Stimulated activated CD4-positive, alpha-beta T cell treated with anti-CD3 and anti-CD28 coated beads, Interleukin-1b, Interleukin-23, amount 100 ng/mL, for 24 hours (primary cell): ENCODE results near the gene SCGB1A1.
"Not testable (repeated sequence)": the region's sequence is repeated elsewhere in the genome, so short reads cannot be mapped to it uniquely, and the experiment has no call there.

Experiments used
- DNase-seq, 4 experiments: peaks; one replicate each; pipeline ENCODE4 v3.0.0-alpha.2; 2020; ENCODE audit warnings: low read depth in 4 of 4, low spot score in 1 of 4

The SCGB1A1 gene

GRCh38 chr11:62449451-62449851, 30.6 kb downstream of the SCGB1A1 start:
- no peak for DNase-seq

- DNase-seq, result not testable (repeated sequence)
Measured at GRCh38 chr11:62449912-62450311, 31.1 kb downstream of the SCGB1A1 start.

- no peak for DNase-seq
Measured at GRCh38 chr11:62450543-62451240, 31.9 kb downstream of the SCGB1A1 start.

- DNase-seq, result no peak
Measured at GRCh38 chr11:62451241-62451621, 32.4 kb downstream of the SCGB1A1 start.

GRCh38 chr11:62452261-62452660, 33.4 kb downstream of the SCGB1A1 start:
- no peak for DNase-seq

- no peak for DNase-seq
Measured at GRCh38 chr11:62452839-62453468, 34.1 kb downstream of the SCGB1A1 start.

GRCh38 chr11:62456630-62457029, 37.8 kb downstream of the SCGB1A1 start:
- DNase-seq, result no peak

GRCh38 chr11:62457478-62457877, 38.6 kb downstream of the SCGB1A1 start:
- DNase-seq, result no peak

GRCh38 chr11:62458212-62459002, 39.6 kb downstream of the SCGB1A1 start:
- DNase-seq, result no peak

- no peak for DNase-seq
Measured at GRCh38 chr11:62459080-62459479, 40.2 kb downstream of the SCGB1A1 start.

GRCh38 chr11:62461740-62462507, 43.1 kb downstream of the SCGB1A1 start:
- DNase-seq, result no peak

GRCh38 chr11:62462508-62462892, 43.7 kb downstream of the SCGB1A1 start:
- no peak for DNase-seq

- DNase-seq, result no peak
Measured at GRCh38 chr11:62463121-62463542, 44.3 kb downstream of the SCGB1A1 start.

GRCh38 chr11:62464655-62465054, 45.8 kb downstream of the SCGB1A1 start:
- no peak for DNase-seq

- DNase-seq, result no peak
Measured at GRCh38 chr11:62466444-62466843, 47.6 kb downstream of the SCGB1A1 start.

GRCh38 chr11:62468577-62468976, 49.7 kb downstream of the SCGB1A1 start:
- DNase-seq, result no peak

GRCh38 chr11:62471603-62472002, 52.8 kb downstream of the SCGB1A1 start:
- no peak for DNase-seq

GRCh38 chr11:62472063-62472884, 53.4 kb downstream of the SCGB1A1 start:
- DNase-seq, result no peak
